ENCODE results near the gene RIN3.

Gene RIN3

GRCh38 chr14:92581966-92582566 is 68.5 kb downstream of the RIN3 start:
- Histone ChIP-seq H3K36me3 (replicated peaks; ENCODE audit: insufficient read depth, low read length) (no peaks in the 10 kb centered on the region), H3K79me2 (ENCODE audit: low read length) (no peaks in the 10 kb centered on the region), H3K9ac (ENCODE audit: low read length) (peak overlapping the region; percentile 60), H3K27ac (ENCODE audit: low read length) (peak overlapping the region; percentile 96), H3K4me3 (ENCODE audit: low read length) (peak overlapping the region; percentile 20; the same call in 1 of the 2 replicates), H3K27me3 (replicated peaks; ENCODE audit: insufficient read depth, low read length) (no peaks in the 10 kb centered on the region), H2AFZ (ENCODE audit: low read length) (0 out of 2 replicates have a peak overlapping the region, but pooled peaks have one; percentile 26), H3K9me2 (replicated peaks; ENCODE audit: insufficient read depth, low read length) (no peaks in the 10 kb centered on the region), H3K4me1 (ENCODE audit: low read length) (peaks cover 62% of the 10 kb centered on the region), H4K20me1 (ENCODE audit: insufficient read depth, low read length) (no peaks in the 10 kb centered on the region), H3F3A (ENCODE audit: insufficient read depth, low read length) (peaks cover 41% of the 10 kb centered on the region), H3K4me2 (ENCODE audit: low read depth, low read length) (peak overlapping the region; percentile 90), H3K9me3 (replicated peaks; ENCODE audit: insufficient read depth, low read length) (no peaks in the 10 kb centered on the region)
- no peak for TF ChIP-seq CTCF (IDR thresholded peaks at IDR 0.05; ENCODE audit: low read length)
- TF ChIP-seq EZH2phosphoT487 (IDR thresholded peaks at IDR 0.05; ENCODE audit: low read length): no peak
- no peak for TF ChIP-seq EZH2 (optimal IDR thresholded peaks at IDR 0.05; ENCODE audit: low read depth, low read length)
- no peak for DNase-seq

GRCh38 chr14:92582706-92583452 is 69.3 kb downstream of the RIN3 start:
- no peak overlapping the region for H3K4me3 ChIP-seq (ENCODE audit: low read length)
- TF ChIP-seq EZH2phosphoT487 (IDR thresholded peaks at IDR 0.05; ENCODE audit: low read length): no peak
- TF ChIP-seq EZH2 (optimal IDR thresholded peaks at IDR 0.05; ENCODE audit: low read depth, low read length): no peak
- no peak for TF ChIP-seq CTCF (IDR thresholded peaks at IDR 0.05; ENCODE audit: low read length)
- peak overlapping the region; percentile 96; the same call in 1 of the 2 replicates for H3K27ac ChIP-seq (ENCODE audit: low read length)
- H4K20me1 ChIP-seq (ENCODE audit: insufficient read depth, low read length): no peaks in the 10 kb centered on the region
- H3K9me2 ChIP-seq (replicated peaks; ENCODE audit: insufficient read depth, low read length): no peaks in the 10 kb centered on the region
- H3K9ac ChIP-seq (ENCODE audit: low read length): no peak overlapping the region
- no peaks in the 10 kb centered on the region for H3K79me2 ChIP-seq (ENCODE audit: low read length)
- H3F3A ChIP-seq (ENCODE audit: insufficient read depth, low read length): peaks cover 33% of the 10 kb centered on the region
- H3K36me3 ChIP-seq (replicated peaks; ENCODE audit: insufficient read depth, low read length): no peaks in the 10 kb centered on the region
- no peak overlapping the region for H2AFZ ChIP-seq (ENCODE audit: low read length)
- H3K9me3 ChIP-seq (replicated peaks; ENCODE audit: insufficient read depth, low read length): no peaks in the 10 kb centered on the region
- no peak overlapping the region for H3K4me2 ChIP-seq (ENCODE audit: low read depth, low read length)
- no peak for DNase-seq
- peaks cover 61% of the 10 kb centered on the region for H3K4me1 ChIP-seq (ENCODE audit: low read length)
- no peaks in the 10 kb centered on the region for H3K27me3 ChIP-seq (replicated peaks; ENCODE audit: insufficient read depth, low read length)

- peaks cover 31% of the 10 kb centered on the region for H3F3A ChIP-seq (ENCODE audit: insufficient read depth, low read length)
- H3K4me1 ChIP-seq (ENCODE audit: low read length): peaks cover 54% of the 10 kb centered on the region
- no peak for DNase-seq
- H3K36me3 ChIP-seq (replicated peaks; ENCODE audit: insufficient read depth, low read length): no peaks in the 10 kb centered on the region
- H3K27me3 ChIP-seq (replicated peaks; ENCODE audit: insufficient read depth, low read length): no peaks in the 10 kb centered on the region
- no peaks in the 10 kb centered on the region for H3K79me2 ChIP-seq (ENCODE audit: low read length)
- H4K20me1 ChIP-seq (ENCODE audit: insufficient read depth, low read length): no peaks in the 10 kb centered on the region
- no peak overlapping the region for H3K9ac ChIP-seq (ENCODE audit: low read length)
- no peak overlapping the region for H3K4me2 ChIP-seq (ENCODE audit: low read depth, low read length)
- H2AFZ ChIP-seq (ENCODE audit: low read length): no peak overlapping the region
- H3K4me3 ChIP-seq (ENCODE audit: low read length): no peak overlapping the region
- no peaks in the 10 kb centered on the region for H3K9me2 ChIP-seq (replicated peaks; ENCODE audit: insufficient read depth, low read length)
- TF ChIP-seq EZH2 (optimal IDR thresholded peaks at IDR 0.05; ENCODE audit: low read depth, low read length) (no peak), EZH2phosphoT487 (IDR thresholded peaks at IDR 0.05; ENCODE audit: low read length) (no peak), CTCF (IDR thresholded peaks at IDR 0.05; ENCODE audit: low read length) (no peak)
- H3K27ac ChIP-seq (ENCODE audit: low read length): no peak overlapping the region
- H3K9me3 ChIP-seq (replicated peaks; ENCODE audit: insufficient read depth, low read length): no peaks in the 10 kb centered on the region
Measured at GRCh38 chr14:92584220-92584619, 70.6 kb downstream of the RIN3 start.
